NCI-H69 (cell line): ENCODE results near the gene CARD16.
A peak's percentile ranks its signal among the peaks of the same experiment; 100 is the strongest.
"Not testable (repeated sequence)": the region's sequence is repeated elsewhere in the genome, so short reads cannot be mapped to it uniquely, and the experiment has no call there.

ENCODE experiments used
- DNase-seq: peaks from one replicate; lab custom pipeline; 2025; lab: John Stamatoyannopoulos, UW

CARD16 gene

DNA sequence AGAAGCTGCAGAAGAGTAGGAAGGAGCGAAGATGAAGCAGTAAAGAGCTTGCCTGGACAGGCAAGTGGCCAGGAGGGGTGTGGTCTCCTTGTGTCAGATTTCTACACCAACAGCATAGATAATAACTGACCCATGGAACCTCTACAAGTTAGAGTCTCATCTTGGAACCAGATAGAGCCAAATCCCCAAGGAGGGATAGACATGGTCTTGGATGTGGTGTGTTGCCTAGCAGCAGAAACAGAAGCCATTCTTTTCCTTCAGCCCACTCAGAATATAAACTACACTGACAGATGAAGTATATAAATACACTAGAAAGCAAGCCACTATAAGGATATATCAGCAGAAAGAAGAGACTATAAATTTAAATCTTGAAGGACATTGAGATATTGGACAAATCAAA lies 4.3 kb upstream of the CARD16 start:
- no peak for DNase-seq

DNA sequence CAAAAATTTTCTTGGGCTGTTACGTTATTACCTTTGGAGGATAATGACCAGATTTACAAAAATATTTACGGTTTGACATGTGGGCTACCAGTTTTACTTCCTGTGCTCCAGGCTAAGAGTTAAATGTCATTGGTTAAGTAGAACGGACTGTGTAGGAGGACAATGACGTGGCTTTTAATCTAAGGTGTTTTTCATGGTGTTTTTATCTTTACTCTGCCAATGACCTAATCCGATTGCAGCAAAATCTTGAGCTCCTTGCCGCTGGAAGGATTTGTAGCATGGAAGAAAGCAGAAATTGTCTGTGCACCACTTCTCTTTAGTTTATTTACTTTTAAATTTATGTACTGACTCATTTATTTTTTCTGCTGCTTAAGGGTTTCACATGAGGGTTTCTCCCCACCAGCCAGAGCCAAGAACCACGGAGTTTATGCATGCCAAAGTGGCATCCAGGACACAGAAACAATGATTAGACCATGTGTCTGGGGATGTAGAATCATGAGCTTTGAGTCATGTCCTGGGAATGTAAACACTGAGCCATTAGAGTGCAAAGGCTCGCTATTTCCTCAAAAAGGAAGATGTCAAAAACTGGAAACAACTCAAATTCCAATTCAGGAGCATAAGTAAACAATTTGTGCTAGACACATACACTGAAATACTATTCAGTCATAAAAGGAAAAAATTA lies 1.9 kb upstream of the CARD16 start:
- DNase-seq, result no peak

DNA sequence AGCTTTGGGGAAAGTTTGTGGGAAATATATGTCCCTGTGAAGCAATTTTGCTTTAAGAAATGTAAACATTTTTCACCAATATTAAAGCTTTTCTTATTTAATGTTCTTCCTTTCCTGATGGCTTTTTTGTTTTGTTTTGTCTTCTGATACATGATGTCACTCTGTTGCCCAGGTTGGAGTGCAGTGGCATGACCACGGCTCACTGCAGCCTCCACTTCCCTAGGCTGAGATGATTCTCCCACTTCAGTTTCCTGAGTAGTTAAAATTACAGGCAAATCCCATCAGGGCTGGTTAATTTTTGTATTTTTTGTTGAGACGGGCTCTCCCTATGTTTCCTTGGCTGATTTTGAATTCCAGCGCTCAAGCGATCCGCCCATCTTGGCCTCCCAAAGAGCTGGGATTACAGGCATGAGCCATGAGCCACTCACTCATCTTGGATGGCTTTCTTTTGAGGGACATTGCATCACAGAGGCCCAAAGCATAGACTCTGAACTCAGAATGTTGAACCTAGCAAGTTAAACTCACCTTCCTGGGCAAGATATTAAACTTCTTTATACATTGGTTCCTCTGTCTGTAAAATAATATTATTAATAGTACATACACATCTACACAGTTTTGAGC lies 651 bp upstream of the CARD16 start:
- no peak for DNase-seq

DNA sequence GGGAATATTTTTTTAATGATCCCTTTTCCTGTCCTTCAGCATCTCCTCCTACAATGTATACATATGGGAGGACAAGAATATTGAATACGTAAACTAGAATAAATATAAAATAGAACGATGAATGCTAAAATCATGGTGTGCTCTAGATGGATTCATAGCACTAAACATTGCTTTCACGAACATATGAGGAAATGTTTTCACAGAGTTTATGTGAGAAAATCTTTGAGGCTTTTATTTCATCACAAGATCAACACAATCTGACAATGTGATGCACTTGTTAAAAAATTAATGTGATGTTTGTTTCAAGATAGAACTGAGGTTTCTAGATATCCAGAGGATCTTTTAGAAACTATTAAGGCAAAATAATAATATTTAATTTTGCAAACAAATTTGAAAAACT lies 3.0 kb downstream of the CARD16 start:
- no peak for DNase-seq

DNA sequence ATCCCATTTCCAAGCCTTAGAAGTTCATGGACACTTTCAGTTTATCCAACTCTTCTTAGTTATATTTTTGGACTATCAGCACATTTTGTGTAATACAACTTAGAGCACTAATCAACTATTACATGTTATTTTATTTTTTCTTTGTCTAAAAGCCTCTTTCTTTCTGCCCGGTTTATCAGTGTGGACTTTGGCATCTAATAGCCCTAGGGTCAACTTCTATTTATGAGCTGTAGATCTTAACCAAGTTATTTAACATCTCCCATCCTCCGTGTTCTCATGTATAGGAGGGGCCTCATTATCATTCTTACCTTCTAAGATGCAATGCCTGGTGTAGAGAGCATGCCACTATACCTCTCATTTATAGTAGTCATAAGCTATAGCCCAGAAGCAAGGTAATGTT lies 4.4 kb downstream of the CARD16 start:
- no peak for DNase-seq

DNA sequence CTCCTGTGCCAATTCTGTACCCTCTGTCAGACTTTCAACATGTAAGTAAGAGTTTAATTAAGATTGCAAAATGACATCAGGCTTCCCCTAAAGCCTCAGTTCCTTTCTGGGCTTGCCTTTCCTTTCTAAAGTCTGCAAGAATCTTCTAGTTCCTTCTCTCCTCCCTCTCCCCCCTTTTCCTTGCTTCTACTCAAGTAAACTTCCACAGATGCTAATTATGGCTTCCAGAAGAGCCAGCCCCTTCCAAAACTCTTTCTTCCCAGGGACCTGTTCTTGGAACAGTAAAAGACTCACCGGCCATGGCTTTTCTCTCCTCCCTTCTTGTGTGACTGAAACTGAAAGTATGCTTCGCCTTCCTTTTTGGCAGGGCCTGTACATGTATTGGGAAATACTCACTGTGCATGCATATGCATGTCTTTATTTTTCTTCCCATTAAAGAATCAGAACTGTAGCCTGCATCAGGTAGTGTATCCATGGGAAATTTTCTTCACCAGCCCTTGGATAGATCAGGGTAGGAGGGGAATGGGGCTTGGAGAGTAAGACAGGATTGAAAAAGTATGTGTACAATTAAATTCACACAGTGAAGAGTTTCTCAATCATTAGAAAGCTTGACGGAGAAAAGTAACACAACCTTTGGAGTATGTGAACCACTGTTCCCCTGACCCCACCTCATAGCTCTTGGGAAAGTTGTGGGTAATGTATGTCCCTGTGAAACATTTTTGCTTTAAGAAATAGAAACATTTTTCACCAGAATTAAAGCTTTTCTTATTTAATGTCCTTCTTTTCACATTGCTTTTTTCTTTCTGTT lies 10.1 kb downstream of the CARD16 start, which contains the start of gene CASP1:
Gene CASP1, minus strand, starts transcription at position 332 of the 808 bp plus-strand sequence. Its CDS starts 31 bp downstream, at position 301.
- DNase-seq, result no peak

DNA sequence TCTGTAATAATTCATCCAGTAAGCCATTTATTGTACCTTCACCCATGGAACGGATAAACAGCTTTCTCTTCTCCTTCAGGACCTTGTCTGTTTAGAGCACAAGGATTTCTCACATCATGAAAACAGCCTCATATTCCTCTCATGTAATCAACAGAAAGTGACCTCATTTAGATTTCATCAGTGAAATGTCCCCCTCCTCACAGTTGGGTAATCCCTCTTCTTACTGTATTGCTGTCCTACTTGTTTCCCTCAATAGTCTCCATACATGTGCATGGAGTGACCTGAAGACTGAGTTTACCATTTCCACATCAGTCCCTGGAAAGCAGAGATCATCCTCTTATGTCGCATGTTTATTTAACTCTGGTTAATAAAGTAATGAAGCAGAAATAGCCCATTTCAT lies 10.7 kb downstream of the CARD16 start:
- DNase-seq, result not testable (repeated sequence)

DNA sequence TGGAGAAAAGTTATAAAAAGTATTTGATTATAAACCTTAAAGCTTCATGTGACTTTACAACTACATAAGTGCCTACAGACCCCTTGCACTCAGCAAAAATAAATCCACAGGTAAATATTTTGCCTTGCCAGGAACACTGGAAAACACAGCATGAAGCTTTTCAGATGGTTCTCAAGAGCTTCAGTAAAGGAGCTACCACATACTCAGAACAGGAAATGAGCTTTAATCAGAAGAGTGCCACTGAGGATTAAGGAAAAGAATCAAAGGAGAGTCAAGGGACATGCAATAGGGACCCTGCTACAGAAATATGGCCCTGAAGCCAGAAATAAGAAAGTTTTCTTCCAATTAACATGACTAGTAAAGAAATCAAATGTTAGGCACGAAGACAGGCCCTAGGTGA lies 11.4 kb downstream of the CARD16 start:
- no peak for DNase-seq

DNA sequence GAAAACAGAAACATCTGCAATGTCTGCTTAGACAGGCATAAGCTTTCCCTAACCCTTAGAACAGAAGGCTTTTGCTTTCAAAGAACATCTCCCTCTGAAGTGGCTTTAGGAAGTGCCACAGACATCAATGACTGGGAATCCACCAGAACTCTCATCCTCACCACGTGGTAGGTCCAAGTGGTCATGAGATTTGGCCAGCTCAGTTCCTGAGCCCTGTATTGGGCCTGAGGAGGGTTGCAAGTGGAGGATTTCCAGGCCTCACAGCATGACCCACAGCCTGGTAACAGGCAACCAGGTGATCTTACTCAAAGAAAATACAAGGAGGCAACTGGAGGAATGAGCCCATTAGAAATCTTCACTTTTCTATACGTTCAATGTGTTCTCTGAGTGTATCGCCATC lies 11.8 kb downstream of the CARD16 start:
- DNase-seq, result peak; percentile 2

DNA sequence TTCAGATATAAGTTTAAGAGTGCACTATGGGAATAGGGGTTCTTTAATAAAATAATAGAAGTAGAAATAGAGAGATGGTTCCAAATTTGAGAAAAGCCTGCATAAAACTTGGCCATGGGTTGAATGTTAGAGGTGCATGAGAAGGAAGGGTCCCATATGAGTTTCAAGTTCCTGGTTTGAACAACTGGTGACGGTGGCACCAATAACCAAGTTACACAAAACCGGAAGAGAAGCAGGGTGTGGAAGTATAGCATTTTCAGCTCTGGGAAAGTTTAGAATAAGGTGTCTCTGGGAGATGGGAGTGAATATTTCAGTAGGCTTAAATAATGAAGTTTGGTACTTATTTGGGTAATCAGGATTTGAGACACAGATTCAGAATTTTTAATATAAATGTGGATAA lies 12.6 kb downstream of the CARD16 start:
- no peak for DNase-seq

DNA sequence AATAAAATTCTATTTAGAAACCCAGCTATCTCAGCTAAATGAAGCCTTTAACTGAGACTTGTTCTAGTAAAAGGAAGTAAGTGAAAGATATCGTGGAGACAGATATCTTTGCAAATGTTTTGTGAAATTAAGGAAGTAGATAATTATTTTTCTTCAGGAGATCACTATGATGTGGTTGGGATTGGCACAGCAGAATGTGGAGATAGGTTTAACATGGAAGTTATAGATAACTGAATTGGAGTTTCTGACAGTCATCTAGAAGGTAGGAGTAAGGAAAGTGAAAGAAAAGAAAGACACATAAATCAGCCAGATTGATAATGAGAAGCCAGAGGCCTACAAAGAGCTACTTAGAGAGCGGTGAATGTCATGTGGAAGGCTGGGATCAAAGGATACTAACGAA lies 17.5 kb downstream of the CARD16 start:
- no peak for DNase-seq

DNA sequence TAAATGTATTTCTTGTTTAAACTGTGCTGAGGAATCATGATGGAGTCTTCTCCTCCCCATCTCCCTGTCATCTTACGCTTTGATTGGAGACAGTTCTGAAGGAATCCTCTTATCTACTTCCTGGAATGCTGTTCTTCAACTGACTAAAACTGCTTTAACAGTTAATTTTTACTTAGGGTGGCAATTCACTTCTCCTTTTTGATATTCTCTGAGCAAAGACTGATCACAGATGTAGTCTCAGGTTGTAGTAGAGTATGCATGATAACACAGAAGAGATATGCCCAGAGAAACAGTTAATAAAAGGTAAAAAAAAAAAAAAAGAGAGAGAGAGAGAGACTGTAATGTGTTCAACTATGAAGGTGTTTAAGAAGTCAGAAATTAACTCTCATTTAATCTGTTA lies 20.7 kb downstream of the CARD16 start:
- no peak for DNase-seq

DNA sequence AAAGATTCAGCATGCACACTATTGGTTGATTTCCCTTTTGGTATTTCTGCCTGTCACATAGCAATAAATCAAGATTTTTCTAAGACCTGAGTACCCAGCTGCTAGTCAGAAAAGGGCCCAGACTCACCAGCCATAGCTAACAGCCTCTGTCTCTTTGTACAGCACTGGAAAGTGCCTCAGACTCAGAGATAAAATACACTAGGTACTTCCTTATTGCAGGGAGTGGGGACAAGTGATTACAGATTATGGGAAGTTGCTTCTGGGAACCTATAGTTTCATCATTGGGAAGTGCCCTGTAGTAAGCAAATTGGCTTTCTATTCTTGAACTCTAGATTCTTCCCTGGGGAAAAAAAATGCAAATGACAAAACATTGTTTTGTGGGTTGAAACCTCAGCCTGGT lies 22.1 kb downstream of the CARD16 start, which contains the start of gene CASP5:
Gene CASP5, minus strand, starts transcription at position 166 of the 400 bp plus-strand sequence. Its CDS starts 32 bp downstream, at position 134.
- no peak for DNase-seq

DNA sequence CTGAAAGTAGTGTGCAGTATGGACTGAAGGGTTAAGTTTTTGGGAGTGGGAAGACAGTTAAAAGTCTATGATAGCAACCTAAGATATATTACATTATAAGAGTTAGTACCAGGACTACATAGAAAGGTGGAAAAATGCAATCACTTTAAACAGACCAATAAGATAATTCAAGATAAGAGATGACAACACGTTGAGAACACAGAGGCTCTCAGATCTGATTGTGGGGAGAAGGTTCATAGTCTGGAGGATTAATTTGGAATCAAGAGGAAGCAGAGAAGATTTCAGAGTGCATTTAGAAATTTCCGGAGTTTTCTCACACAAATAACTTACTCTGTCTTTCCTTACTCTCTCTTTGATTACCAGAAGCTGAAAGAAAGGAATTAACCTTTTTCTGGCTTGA lies 22.6 kb downstream of the CARD16 start:
- no peak for DNase-seq

DNA sequence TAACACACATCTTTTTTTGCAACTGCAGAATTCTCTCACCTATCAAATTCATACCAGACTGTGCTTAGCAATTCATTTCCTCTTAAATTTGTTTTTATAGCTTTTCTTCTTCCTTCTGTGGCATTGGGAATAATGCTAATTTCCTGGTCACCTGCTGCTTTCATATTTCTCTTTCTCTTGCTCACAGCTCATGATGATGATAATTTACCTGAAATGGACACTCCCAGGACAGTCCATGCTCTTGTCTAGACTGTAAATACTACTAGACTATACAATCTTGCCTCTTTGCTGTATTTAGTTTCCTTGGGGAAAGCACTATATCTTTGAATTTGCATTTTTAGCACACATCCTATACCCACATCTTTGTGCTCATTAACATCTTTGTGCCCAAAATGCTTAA lies 37.7 kb downstream of the CARD16 start:
- DNase-seq, result no peak

DNA sequence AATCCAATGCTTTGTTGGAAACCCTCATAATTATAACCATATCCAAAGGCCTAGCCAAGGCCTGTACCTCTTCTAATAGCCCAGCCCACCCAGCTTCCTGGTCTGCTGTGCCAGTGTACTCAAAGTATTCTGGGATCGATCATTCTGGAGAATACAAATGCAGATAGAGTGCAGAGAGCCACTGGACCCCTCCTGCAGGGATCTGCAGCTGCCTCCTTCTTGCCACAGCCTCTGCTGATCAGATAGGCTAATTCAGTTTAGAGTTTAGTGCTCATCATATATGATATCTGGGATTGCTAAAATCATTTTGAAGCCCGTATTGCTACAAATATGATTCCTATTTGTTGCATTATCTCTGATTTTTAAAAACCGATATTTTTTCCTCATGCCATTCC lies 39.7 kb downstream of the CARD16 start:
- no peak for DNase-seq

DNA sequence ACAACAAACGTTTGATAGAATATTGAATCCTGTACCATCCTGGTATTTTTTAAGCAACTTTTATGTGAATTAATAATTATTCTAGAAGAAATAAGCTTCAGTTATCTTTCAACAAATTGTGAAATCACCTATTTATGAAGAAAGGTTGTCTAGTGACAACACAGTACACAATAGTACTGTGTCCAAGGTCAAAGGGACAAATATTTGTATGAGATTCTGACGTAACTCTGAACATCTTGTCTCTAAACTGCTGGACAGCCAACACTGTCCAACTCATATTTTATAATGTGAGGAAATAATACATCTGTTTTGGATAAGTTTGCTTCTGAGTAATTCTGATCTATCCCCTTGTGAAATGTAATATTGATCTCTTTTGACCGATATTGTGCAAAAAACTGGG lies 41.1 kb downstream of the CARD16 start:
- DNase-seq, result no peak

DNA sequence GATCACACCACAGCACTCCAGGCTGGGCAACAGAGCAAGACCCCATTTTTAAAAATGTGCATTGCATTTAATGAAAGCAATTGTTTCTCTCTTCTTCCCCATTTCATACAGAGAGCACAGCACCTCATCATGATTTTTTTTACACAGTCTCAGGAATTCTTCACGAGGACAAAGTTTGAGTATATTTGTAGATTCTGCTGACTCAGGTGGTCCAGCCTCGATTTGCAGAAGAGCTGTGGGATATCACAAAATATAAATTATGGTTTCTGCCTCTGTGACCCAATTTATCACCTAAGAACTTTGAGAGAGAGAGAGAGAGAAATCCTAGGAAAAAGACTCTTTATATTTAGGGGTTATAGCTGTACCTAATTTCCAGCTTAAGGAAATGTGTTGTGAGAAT lies 42.0 kb downstream of the CARD16 start:
- DNase-seq, result no peak

DNA sequence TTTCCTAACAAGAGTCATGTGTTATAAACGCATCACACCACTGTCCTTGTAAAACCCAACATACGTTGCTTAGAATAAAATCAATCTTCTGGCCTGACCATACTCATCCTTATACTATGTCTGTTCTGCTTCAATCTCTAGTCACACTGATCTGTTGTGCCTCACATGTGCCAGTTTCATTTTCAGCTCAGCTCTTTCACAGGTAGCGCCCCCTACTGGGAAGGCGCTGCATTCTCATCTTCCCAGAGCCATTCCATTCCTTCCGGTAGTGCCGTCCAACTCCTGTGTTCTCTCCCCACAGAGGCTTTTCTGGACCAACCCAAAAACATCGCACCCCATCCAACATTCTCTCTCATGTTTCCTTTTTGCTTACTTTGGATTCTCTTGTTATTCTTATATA lies 44.3 kb downstream of the CARD16 start:
- DNase-seq, result peak; percentile 10

DNA sequence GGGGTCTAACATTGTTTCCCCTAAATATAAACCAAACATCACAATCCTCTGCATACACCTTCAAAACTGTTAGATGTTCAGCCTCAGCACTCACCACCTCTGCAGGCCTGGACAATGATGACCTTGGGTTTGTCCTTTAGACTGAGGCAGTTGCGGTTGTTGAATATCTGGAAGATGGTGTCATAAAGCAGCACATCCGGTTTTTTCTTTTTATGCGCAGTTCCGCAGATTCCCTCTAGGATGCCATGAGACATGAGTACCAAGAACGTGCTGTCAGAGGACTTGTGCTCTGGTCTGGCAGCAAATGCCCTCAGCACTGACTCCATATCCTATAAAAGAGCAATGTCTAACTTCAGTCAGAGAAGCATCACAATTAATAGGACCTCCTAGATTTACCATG lies 45.0 kb downstream of the CARD16 start:
- no peak for DNase-seq

DNA sequence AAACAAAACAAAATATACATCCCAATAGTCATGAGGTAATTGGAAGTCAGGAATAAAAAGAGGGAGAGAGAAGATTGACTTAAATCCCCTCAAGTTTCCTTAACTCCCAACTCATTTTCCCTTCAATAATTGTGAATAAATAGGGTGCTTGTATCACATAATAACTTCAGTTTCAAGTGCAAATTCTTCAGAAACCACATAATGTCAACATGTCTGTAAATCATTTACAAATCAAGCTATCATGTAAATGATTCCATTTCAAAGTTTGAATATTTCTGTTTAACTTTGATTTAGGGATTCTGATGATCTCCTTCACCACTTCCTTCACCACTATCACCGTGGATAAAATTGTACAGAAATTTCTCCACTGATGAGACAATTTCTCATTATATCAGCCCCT lies 45.4 kb downstream of the CARD16 start:
- no peak for DNase-seq

DNA sequence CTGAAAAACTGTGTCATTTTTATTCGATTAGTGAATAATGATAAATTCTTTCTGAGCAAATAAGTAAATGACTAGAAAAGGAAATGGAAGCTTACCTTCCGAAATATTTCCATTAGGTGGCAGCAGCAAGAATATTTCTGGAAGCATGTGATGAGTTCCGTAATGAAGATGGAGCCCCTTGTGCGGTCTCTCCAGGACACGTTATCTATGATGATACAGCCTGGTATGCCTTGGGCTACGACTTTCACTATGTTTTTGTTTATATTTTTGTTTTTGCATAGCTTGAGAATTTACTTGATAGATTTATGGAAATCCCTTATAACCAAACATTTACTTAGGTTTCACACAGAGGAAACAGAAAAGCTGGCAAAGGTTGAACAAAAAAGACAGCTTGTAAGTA lies 47.8 kb downstream of the CARD16 start:
- DNase-seq, result no peak

DNA sequence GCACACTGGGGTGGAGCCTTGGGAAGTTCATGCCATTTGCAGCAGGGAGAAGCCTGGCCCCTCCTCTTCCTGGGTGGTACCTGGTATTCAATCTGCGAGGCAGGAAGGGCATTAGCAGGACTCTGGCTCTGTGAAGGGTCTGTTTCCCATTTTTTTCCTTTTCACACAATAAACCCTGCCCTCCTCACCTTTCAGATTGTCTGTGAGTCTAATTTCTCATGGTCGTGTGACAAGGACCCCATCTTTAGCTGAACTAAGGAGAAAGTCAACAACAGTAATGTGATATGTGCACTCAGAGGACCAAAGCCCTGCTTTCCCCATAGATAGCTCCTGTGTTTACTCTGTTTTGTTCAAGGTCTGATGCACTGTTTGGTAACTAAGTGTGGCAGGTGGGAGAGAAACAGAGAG lies 50.1 kb downstream of the CARD16 start:
- peak; percentile 14 for DNase-seq
